ENCODE results near the gene AGAP1. TPM values are rescaled to one million over a fixed set of nuclear protein-coding genes. Genes with fewer than 3 reads are reported as not detected.

Gene AGAP1
- total RNA-seq, 1 donor from 2014 or later, result 39.4 TPM

- no peak overlapping the region for H3K27ac Mint-ChIP-seq (ENCODE audit: unreplicated experiment)
- Histone ChIP-seq H2AFZ (ENCODE audit: low read depth, low read length) (no peak overlapping the region), H3K27me3 (ENCODE audit: insufficient read depth, low read length) (no peaks in the 10 kb centered on the region), H3K79me2 (ENCODE audit: insufficient read depth, low read length) (no peaks in the 10 kb centered on the region), H3K9ac (ENCODE audit: low read length) (no peak overlapping the region), H3K4me3 (ENCODE audit: insufficient read depth, low read depth, low read length) (no peak overlapping the region), H3K36me3 (ENCODE audit: insufficient read depth, low read length) (no peaks in the 10 kb centered on the region), H3K4me2 (ENCODE audit: low read length) (no peak overlapping the region), H3K9me3 (ENCODE audit: insufficient read depth, low read depth, low read length) (no peaks in the 10 kb centered on the region), H3K27ac (ENCODE audit: low read depth, low read length) (no peak overlapping the region), H4K20me1 (ENCODE audit: insufficient read depth, low read length) (no peaks in the 10 kb centered on the region), H3K4me1 (ENCODE audit: insufficient read depth, low read length) (no peaks in the 10 kb centered on the region)
- H3K27me3 Mint-ChIP-seq (ENCODE audit: low read depth, unreplicated experiment), result peaks cover 1% of the 10 kb centered on the region
- TF ChIP-seq EZH2 (IDR thresholded peaks at IDR 0.05; ENCODE audit: insufficient read depth, low read length) (no peak), CTCF (IDR thresholded peaks at IDR 0.05; ENCODE audit: insufficient read depth, low read depth, low read length) (no peak)
- H3K4me1 Mint-ChIP-seq (ENCODE audit: low read depth, unreplicated experiment), result no peaks in the 10 kb centered on the region
- FAIRE-seq (no peak), DNase-seq (ENCODE audit: low read depth) (peak; percentile 45)
- H3K4me3 Mint-ChIP-seq (ENCODE audit: unreplicated experiment), result no peak overlapping the region
- peaks cover 9% of the 10 kb centered on the region for H3K36me3 Mint-ChIP-seq (ENCODE audit: low read depth, unreplicated experiment)
- H3K9me3 Mint-ChIP-seq (ENCODE audit: unreplicated experiment), result no peaks in the 10 kb centered on the region
Measured at GRCh38 chr2:236117401-236117800, 623.6 kb downstream of the AGAP1 start.

- FAIRE-seq, result no peak
- H3K4me1 ChIP-seq (ENCODE audit: insufficient read depth, low read length), result no peaks in the 10 kb centered on the region
- H3K9me3 Mint-ChIP-seq (ENCODE audit: unreplicated experiment), result no peaks in the 10 kb centered on the region
Measured at GRCh38 chr2:236117861-236118269, 624.0 kb downstream of the AGAP1 start.

More at GRCh38 chr2:236117861-236118269, 624.0 kb downstream of the AGAP1 start:
- H4K20me1 ChIP-seq (ENCODE audit: insufficient read depth, low read length), result no peaks in the 10 kb centered on the region
- Mint-ChIP-seq H3K27ac (ENCODE audit: unreplicated experiment) (no peak overlapping the region), H3K36me3 (ENCODE audit: low read depth, unreplicated experiment) (peaks cover 10% of the 10 kb centered on the region), H3K27me3 (ENCODE audit: low read depth, unreplicated experiment) (peaks cover 1% of the 10 kb centered on the region), H3K4me1 (ENCODE audit: low read depth, unreplicated experiment) (no peaks in the 10 kb centered on the region), H3K4me3 (ENCODE audit: unreplicated experiment) (no peak overlapping the region)
- no peaks in the 10 kb centered on the region for H3K9me3 ChIP-seq (ENCODE audit: insufficient read depth, low read depth, low read length)
- H3K4me3 ChIP-seq (ENCODE audit: insufficient read depth, low read depth, low read length), result no peak overlapping the region
- TF ChIP-seq CTCF (IDR thresholded peaks at IDR 0.05; ENCODE audit: insufficient read depth, low read depth, low read length), result no peak
- TF ChIP-seq EZH2 (IDR thresholded peaks at IDR 0.05; ENCODE audit: insufficient read depth, low read length), result no peak
- H2AFZ ChIP-seq (ENCODE audit: low read depth, low read length), result no peak overlapping the region
- H3K27me3 ChIP-seq (ENCODE audit: insufficient read depth, low read length), result no peaks in the 10 kb centered on the region
- no peak overlapping the region for H3K27ac ChIP-seq (ENCODE audit: low read depth, low read length)
- H3K36me3 ChIP-seq (ENCODE audit: insufficient read depth, low read length), result no peaks in the 10 kb centered on the region
- H3K79me2 ChIP-seq (ENCODE audit: insufficient read depth, low read length), result no peaks in the 10 kb centered on the region
- H3K4me2 ChIP-seq (ENCODE audit: low read length), result no peak overlapping the region
- H3K9ac ChIP-seq (ENCODE audit: low read length), result no peak overlapping the region
- no peak for DNase-seq (ENCODE audit: low read depth)
